HepG2 (cell line): ENCODE measurements around the gene TAF6. TPM values are rescaled to one million over a fixed set of nuclear protein-coding genes. Genes with fewer than 3 reads are reported as not detected.

Experiments used
- BHLHE40 ChIP-seq: IDR thresholded peaks from 2 replicates; pipeline ENCODE4 v1.6.1; 2011; ENCODE audit warnings: low read length, improper control_type of control experiment
- HOXA7 ChIP-seq: sonication (generic); formaldehyde crosslinking; IDR thresholded peaks from 2 replicates; pipeline ENCODE4 v1.8.1; 2022; ENCODE audit warnings: mild to moderate bottlenecking, missing genetic modification reagents, moderate library complexity
- MEIS2 ChIP-seq: sonication (generic); formaldehyde crosslinking; IDR thresholded peaks from 2 replicates; pipeline ENCODE4 v1.9.0; 2021; ENCODE audit warnings: mild to moderate bottlenecking, missing genetic modification reagents
- NKX3-1 ChIP-seq: sonication (generic); formaldehyde crosslinking; IDR thresholded peaks from 2 replicates; pipeline ENCODE4 v1.5.0; 2020; ENCODE audit warnings: missing genetic modification reagents
- NR2F6 ChIP-seq, 2 experiments: IDR thresholded peaks; 2 replicates each; pipeline ENCODE4 v1.6.1; 2016; ENCODE audit warnings: antibody characterized with exemption in 1 of 2, mild to moderate bottlenecking in 1 of 2
- NRL ChIP-seq: sonication (generic); formaldehyde crosslinking; IDR thresholded peaks from 2 replicates; pipeline ENCODE4 v1.5.0; 2020; ENCODE audit warnings: missing genetic modification reagents, mild to moderate bottlenecking, moderate library complexity, borderline replicate concordance
- ONECUT2 ChIP-seq: sonication (generic); formaldehyde crosslinking; IDR thresholded peaks from 2 replicates; pipeline ENCODE4 v1.4.0; 2020; ENCODE audit warnings: missing genetic modification reagents
- POLR2A ChIP-seq, 2 experiments: IDR thresholded peaks; 2 replicates each; pipeline ENCODE4 v1.6.1; 2011; ENCODE audit warnings: low read depth in 2 of 2, low read length in 2 of 2, mild to moderate bottlenecking in 1 of 2, moderate library complexity in 1 of 2; ENCODE audit not compliant: insufficient read depth in 1 of 2
- SPEN ChIP-seq: sonication (generic); formaldehyde crosslinking; IDR thresholded peaks from 2 replicates; pipeline ENCODE4 v1.5.1; 2020; ENCODE audit warnings: low read depth, mild to moderate bottlenecking, missing genetic modification reagents
- STAT5B ChIP-seq: sonication (generic); formaldehyde crosslinking; IDR thresholded peaks from 2 replicates; pipeline ENCODE4 v1.4.0; 2020; ENCODE audit warnings: missing genetic modification reagents
- ZBTB42 ChIP-seq: sonication (generic); formaldehyde crosslinking; IDR thresholded peaks from 2 replicates; pipeline ENCODE4 v1.5.0; 2020; ENCODE audit warnings: mild to moderate bottlenecking, missing genetic modification reagents
- ZNF10 ChIP-seq: sonication (generic); formaldehyde crosslinking; IDR thresholded peaks from 2 replicates; pipeline ENCODE4 v1.4.0; 2020; ENCODE audit warnings: mild to moderate bottlenecking, low read depth, missing genetic modification reagents, borderline replicate concordance
- ZNF501 ChIP-seq: sonication (generic); formaldehyde crosslinking; IDR thresholded peaks from 2 replicates; pipeline ENCODE4 v1.5.1; 2020; ENCODE audit warnings: mild to moderate bottlenecking, moderate library complexity, missing genetic modification reagents
- ZNF512 ChIP-seq: sonication (generic); formaldehyde crosslinking; IDR thresholded peaks from 2 replicates; pipeline ENCODE4 v1.4.0; 2020; ENCODE audit warnings: mild to moderate bottlenecking, missing genetic modification reagents
- ZNF550 ChIP-seq: sonication (generic); formaldehyde crosslinking; IDR thresholded peaks from 2 replicates; pipeline ENCODE4 v1.4.0; 2020; ENCODE audit warnings: mild to moderate bottlenecking, missing genetic modification reagents, borderline replicate concordance
- ZNF691 ChIP-seq: sonication (generic); formaldehyde crosslinking; IDR thresholded peaks from 2 replicates; pipeline ENCODE4 v1.4.0; 2020; ENCODE audit warnings: missing genetic modification reagents, low read depth, mild to moderate bottlenecking, borderline replicate concordance
- ZNF790 ChIP-seq: sonication (generic); formaldehyde crosslinking; IDR thresholded peaks from 2 replicates; pipeline ENCODE4 v1.8.0; 2022; ENCODE audit warnings: missing genetic modification reagents, mild to moderate bottlenecking, borderline replicate concordance
- ZNF816 ChIP-seq: sonication (generic); formaldehyde crosslinking; IDR thresholded peaks from 2 replicates; pipeline ENCODE4 v1.8.0; 2022; ENCODE audit warnings: missing genetic modification reagents, mild to moderate bottlenecking, borderline replicate concordance
- ZNF850 ChIP-seq: sonication (generic); formaldehyde crosslinking; conservative IDR thresholded peaks from 2 replicates; pipeline ENCODE4 v1.9.0; 2021; ENCODE audit warnings: mild to moderate bottlenecking, missing genetic modification reagents
- ZSCAN22 ChIP-seq: sonication (generic); formaldehyde crosslinking; IDR thresholded peaks from 2 replicates; pipeline ENCODE4 v1.4.0; 2020; ENCODE audit warnings: mild to moderate bottlenecking, missing genetic modification reagents
- polyA plus RNA-seq, 8 experiments: library from polyadenylated mRNA; depleted of rRNA in 3 of 8; stranded (reverse) in 7 of 8; unstranded in 1 of 8; fragments of >200 nt; fragmentation: Illumina TruSeq in 4 of 8; extraction: Trizol in 4 of 8; gene quantifications; 2 replicates each; pipeline versions ENCODE4 v1.2.1 to v1.2.3, GENCODE V29; 2011 to 2016; ENCODE audit warnings: low read depth in 4 of 8, missing spikeins in 1 of 8, mixed read lengths in 1 of 8; ENCODE audit not compliant: insufficient read depth in 1 of 8
- total RNA-seq, 5 experiments: library from RNA; depleted of rRNA; stranded (reverse); fragments of >200 nt; fragmentation: Illumina TruSeq; extraction: Trizol; gene quantifications; 2 replicates each; pipeline ENCODE4 v1.2.3, GENCODE V29; 2016; ENCODE audit warnings: low read depth in 1 of 5
- TF ChIP-seq, protein P1 (sequence below): sonication (generic); formaldehyde crosslinking; IDR thresholded peaks from 2 replicates; pipeline ENCODE4 v1.4.0; 2020; ENCODE audit warnings: missing genetic modification reagents
- TF ChIP-seq, protein P2 (sequence below): sonication (generic); formaldehyde crosslinking; conservative IDR thresholded peaks from 2 replicates; pipeline ENCODE4 v1.8.1; 2023; ENCODE audit warnings: missing genetic modification reagents

Gene TAF6
- total and polyA plus RNA-seq, 2 of the 13 experiments (the other 11 are each of a cell fraction or from before 2014, with no cell fraction given): 12.9 to 18.8 TPM

GRCh38 chr7:100088621-100089457 lies 30.3 kb downstream of the TAF6 start, which contains the start of gene COPS6 (continued):
- TF ChIP-seq ZSCAN22 (CRISPR knock-in tag) (peak; percentile 74; the same call in 1 of the 2 replicates), ZNF550 (0 out of 2 replicates have a peak, but pooled peaks have one; percentile 27), ZNF850 (no peak), NRL (peak; percentile 98), ONECUT2 (CRISPR knock-in tag) (no peak), BHLHE40 (0 out of 2 replicates have a peak, but pooled peaks have one; percentile 32), POLR2A (IDR thresholded peaks at IDR 0.05; ENCODE audit: insufficient read depth in 1 of 2, low read depth in 2 of 2, low read length in 2 of 2) (peak; percentile 78 to 93), ZNF10 (CRISPR knock-in tag) (no peak), MEIS2 (CRISPR knock-in tag) (peak; percentile 76), NR2F6 (IDR thresholded peaks at IDR 0.05) (no peak), NR2F6 (CRISPR knock-in tag; IDR thresholded peaks at IDR 0.05) (peak; percentile 54; the same call in 1 of the 2 replicates), ZNF512 (CRISPR knock-in tag) (no peak), SPEN (CRISPR knock-in tag) (peak; percentile 97), ZNF501 (peak; percentile 85), ZNF816 (peak; percentile 47; the same call in 1 of the 2 replicates), ZNF691 (peak; percentile 94; the same call in 1 of the 2 replicates), NKX3-1 (CRISPR knock-in tag) (peak; percentile 94), HOXA7 (CRISPR knock-in tag) (0 out of 2 replicates have a peak, but pooled peaks have one; percentile 56), ZNF790 (CRISPR knock-in tag) (peak; percentile 48; the same call in 1 of the 2 replicates), ZBTB42 (peak; percentile 90; the same call in 1 of the 2 replicates), STAT5B (CRISPR knock-in tag) (no peak)
- TF ChIP-seq, protein P1, sequence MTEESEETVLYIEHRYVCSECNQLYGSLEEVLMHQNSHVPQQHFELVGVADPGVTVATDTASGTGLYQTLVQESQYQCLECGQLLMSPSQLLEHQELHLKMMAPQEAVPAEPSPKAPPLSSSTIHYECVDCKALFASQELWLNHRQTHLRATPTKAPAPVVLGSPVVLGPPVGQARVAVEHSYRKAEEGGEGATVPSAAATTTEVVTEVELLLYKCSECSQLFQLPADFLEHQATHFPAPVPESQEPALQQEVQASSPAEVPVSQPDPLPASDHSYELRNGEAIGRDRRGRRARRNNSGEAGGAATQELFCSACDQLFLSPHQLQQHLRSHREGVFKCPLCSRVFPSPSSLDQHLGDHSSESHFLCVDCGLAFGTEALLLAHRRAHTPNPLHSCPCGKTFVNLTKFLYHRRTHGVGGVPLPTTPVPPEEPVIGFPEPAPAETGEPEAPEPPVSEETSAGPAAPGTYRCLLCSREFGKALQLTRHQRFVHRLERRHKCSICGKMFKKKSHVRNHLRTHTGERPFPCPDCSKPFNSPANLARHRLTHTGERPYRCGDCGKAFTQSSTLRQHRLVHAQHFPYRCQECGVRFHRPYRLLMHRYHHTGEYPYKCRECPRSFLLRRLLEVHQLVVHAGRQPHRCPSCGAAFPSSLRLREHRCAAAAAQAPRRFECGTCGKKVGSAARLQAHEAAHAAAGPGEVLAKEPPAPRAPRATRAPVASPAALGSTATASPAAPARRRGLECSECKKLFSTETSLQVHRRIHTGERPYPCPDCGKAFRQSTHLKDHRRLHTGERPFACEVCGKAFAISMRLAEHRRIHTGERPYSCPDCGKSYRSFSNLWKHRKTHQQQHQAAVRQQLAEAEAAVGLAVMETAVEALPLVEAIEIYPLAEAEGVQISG (CRISPR knock-in tag): peak; percentile 96
- TF ChIP-seq, protein P2, sequence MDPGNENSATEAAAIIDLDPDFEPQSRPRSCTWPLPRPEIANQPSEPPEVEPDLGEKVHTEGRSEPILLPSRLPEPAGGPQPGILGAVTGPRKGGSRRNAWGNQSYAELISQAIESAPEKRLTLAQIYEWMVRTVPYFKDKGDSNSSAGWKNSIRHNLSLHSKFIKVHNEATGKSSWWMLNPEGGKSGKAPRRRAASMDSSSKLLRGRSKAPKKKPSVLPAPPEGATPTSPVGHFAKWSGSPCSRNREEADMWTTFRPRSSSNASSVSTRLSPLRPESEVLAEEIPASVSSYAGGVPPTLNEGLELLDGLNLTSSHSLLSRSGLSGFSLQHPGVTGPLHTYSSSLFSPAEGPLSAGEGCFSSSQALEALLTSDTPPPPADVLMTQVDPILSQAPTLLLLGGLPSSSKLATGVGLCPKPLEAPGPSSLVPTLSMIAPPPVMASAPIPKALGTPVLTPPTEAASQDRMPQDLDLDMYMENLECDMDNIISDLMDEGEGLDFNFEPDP: peak; percentile 98; the same call in 1 of the 2 replicates
